ENCODE measurements around the gene CTDP1.

Gene CTDP1

GRCh38 chr18:79765491-79766245 is 86.1 kb downstream of the CTDP1 start:
- no peak for ATAC-seq
- no peak for DNase-seq

- no peak for DNase-seq
- ATAC-seq, result no peak
Measured at GRCh38 chr18:79766308-79766707, 86.7 kb downstream of the CTDP1 start.

DNA sequence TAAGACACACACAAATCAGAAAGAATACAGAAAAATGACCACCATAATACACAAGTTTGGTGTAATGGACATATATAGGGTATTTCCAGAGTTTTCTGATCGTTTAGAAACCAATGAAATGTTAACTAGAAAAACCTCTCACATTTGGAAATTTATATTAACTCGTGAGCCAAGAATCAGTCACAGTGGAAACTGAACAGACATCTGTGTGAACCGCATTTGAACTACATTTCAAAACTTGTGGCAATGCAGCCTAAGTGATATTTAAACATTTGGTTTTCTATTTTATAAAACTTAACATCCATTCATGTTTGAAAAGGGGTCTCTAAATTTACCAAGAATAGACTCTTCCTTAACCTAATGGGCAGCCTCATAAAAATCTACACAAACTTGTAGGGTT is 89.1 kb downstream of the CTDP1 start:
- no peak for ATAC-seq
- no peak for DNase-seq

- ATAC-seq (no peak), DNase-seq (no peak)
Measured at GRCh38 chr18:79769698-79770500, 90.3 kb downstream of the CTDP1 start.

DNA sequence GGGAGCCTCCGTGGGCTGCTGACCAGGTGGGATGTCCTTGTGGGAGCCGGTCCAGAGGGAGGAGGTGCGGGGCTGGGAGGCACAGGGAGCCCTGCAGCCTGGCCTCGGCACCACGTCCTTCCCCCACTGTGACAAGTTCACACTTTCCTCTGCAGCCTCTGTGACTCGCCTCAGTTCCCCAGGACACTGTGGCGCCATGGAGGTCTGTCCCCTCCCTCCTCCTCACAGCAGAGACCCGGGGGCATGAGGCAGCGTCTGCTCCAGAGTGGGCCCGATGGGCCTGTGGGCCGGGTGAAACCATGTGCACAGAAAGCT is 90.9 kb downstream of the CTDP1 start:
- ATAC-seq (no peak), DNase-seq (no peak)

GRCh38 chr18:79770826-79771225 is 91.2 kb downstream of the CTDP1 start:
- DNase-seq (no peak), ATAC-seq (no peak)

DNA sequence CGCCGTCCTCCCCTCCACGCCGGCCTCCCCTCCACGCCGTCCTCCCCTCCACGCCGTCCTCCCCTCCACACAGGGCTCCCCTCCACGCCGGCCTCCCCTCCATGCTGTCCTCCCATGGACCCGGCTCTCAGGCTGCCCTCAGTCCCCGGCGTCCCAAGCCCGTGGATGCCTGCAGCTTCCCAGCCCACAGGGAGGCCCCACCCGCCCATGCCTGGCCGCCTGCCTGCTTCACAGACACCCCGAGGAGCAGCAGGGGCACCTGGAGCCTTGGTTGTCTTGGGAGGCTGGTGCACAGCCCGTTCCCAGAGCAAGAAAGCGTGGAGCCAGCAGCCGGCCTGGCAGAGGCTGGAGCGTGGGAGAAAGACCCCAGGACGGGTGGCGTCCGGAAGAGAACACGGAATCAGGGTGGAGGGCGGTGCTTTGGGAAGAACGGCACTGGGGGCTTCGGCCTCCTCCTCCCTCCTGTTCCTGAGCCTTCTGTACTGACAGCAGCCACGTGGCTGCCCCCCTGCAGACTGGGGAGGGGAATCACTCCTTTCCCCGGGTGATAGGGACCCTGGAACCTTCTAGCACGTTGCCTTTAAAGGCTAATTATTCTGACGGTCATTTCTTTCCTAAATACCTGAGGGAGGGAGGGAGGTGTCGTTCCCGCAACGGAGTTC is 92.0 kb downstream of the CTDP1 start:
- DNase-seq, result no peak
- ATAC-seq, result no peak

- ATAC-seq (no peak), DNase-seq (no peak)
Measured at GRCh38 chr18:79772108-79772864, 92.7 kb downstream of the CTDP1 start.

GRCh38 chr18:79772865-79773696 is 93.5 kb downstream of the CTDP1 start:
- DNase-seq (no peak), ATAC-seq (no peak)

- no peak for DNase-seq
- no peak for ATAC-seq
Measured at GRCh38 chr18:79774111-79774510, 94.5 kb downstream of the CTDP1 start.

GRCh38 chr18:79775441-79776221 is 96.0 kb downstream of the CTDP1 start:
- ATAC-seq, result no peak
- DNase-seq, result no peak

DNA sequence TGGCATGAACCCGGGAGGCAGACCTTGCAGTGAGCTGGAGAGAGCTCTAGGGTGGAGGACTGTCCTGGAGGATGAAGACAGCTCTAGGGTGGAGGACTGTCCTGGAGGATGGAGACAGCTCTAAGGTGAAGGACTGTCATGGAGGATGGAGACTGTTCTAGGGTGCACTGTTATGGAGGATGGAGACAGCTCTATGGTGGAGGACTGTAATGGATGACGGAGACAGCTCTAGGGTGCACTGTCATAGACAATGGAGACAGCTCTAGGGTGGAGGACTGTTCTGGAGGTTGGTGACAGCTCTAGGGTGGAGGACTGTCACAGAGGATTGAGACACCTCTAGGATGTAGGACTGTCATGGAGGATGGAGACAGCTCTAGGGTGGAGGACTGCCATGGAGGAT is 97.1 kb downstream of the CTDP1 start:
- DNase-seq (no peak), ATAC-seq (no peak)

DNA sequence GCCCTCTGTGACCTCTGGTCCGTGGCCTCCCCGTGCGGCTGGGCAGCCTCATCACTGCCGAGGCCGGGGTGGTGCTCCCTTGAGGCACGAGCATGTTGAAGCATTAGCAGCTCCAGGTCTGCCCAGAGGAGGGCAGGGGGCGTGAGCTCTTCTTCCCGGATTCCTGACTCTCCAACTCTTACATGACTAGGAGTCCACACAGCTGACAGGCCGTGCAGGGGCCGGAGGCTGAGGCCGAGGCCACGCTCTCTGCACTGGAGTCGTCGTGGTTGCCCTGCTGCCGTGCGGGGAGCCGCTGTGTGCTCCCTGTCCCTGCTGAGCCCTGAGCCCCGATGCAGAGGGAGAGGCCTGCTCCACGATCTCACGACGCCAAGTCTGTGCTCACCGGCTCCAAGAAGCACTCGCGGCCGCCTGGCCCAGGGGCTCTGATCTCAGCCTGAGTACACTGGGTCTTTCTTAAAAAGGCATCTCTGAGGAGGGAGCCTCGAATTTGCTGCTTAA is 98.7 kb downstream of the CTDP1 start:
- DNase-seq (no peak), ATAC-seq (no peak)

DNA sequence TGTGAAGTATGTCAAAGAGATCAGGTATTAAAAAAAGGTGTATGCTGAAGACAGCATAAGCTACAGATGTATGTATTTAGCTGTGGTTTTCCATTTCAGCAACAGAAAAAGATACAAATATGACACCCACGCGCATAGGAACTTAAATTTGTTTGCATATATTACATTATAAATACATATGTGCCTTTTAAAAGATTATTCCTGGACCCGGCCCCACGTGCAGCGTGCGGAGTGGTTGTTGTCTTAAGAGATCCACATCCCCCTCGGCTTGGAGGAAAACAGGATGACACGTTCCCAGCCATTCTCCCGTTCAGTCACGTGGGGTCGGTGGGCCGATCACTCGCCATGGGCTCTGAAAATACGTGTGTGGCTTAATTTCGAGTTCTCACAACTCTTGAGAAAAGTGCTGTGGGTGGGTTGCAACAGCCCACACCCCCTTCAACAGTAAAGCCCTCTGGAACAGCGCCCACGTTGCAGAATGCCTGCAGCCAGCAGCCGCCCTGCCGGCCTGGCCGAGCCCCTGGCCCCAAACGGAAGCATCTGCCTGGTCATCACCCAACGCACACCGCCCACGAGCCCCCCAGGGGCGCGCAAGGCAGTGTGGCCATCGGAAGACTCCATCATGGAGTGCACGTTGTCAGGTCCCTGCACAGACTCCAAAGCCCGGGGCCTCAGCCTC is 99.6 kb downstream of the CTDP1 start:
- ATAC-seq, result no peak
- DNase-seq, result no peak

DNA sequence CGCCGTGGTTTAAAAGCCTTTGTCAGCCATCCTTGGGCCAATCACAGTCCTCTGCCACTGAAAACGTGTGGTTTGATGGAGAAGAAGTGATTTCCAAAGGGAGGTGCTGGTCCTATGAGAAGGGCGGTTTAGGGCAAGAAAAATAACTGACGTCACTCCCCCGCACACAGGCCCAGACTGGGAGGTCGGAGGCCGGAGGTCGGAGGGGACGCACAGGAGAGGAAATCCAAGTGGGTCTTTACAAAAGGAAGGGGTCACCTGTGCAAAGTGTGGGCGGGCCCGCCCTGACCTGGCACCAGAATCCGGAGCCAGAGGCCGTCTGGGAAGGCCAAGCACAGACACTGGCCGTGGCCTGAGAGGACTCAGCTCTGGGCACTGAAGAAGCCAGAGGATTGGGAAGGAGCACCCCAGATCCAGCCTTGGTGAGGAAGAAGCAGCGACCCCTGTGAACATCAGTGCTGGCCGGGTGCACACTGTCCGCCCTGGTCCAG is 100.1 kb downstream of the CTDP1 start:
- DNase-seq (no peak), ATAC-seq (no peak)

DNA sequence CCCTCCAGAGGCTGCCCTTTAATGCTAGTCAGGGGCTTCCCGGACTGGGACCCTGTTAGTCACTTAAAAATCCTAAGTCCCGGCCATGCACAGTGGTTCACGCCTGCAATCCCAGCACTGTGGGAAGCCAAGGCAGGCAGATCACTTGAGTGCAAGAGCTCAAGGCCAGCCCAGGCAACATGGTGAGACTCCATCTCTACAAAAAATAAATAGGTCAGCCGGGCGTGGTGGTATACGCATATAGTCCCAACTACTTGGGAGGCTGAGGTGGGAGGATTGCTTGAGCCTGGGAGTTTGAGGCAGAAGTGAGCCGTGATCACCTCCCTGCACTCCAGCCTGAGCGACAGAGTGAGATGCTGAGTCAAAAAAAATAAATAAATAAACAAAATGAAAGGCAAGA is 100.9 kb downstream of the CTDP1 start:
- no peak for DNase-seq

DNA sequence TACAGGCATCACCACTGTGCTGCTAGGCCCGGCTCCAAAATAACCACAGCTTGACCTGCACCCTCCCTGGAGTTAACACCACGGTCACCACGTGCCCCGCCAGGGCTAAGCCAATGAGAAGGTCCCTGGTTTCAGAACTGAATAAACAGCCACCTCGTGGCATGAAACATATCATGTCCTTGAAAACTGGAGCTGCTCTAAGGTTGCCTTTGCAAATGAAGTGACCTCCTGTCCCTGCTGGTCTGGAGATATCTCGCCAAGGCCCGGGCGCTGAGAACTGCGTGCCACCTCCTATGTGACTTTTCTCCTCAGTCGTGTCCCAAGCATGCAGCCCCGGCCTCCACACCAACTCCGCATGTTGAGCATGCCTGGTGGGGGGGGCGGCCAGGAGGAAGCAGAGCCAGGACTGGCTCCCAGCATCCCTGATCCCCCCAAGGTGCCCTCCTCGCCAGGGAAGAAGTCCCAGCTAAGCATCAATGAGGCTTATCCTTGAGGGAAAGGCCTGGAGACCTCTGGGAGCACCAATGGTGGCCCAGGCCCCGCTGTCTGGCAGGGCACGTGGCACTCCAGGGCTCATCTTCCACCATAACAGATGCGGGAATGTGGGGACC is 101.8 kb downstream of the CTDP1 start:
- ATAC-seq (no peak), DNase-seq (no peak)

More for the DNA sequence above, 100.9 kb downstream of the CTDP1 start:
- no peak for ATAC-seq

DNA sequence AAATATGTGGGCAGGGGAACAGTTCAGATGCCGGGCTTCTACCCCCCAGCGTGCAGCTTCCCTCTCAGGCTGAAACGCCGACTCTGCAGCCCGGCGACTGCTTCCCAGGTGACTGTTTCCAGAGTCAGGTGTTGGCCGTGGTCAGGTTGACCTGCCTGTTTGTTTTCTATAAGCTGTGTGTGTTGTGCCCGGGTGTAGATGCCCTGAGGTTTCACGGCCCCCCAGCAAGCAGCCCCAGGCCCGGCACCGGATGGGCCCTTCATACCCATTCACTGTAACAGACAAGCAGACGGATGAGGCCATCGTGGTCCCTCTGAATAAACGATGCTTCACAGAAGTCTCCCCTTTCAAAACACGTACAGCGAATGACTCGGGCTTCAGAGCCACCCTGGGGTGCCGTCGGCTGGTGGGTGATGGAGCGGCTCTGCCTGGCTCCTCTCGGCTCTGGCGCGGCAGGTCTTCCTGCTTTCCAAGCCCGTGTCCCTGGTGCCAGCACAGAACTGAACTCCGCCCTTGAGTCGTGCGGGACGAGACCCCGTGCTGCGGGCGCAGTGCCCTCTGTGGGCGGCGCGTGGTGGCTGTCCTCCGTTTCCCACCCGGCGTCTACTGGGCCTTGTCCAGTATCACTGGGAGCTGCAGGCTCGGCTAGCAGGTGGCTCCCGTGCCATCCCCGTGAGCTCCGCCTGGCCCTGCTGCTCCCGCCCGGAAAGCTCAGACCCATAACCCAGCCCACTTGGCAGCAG is 103.1 kb downstream of the CTDP1 start:
- DNase-seq (no peak), ATAC-seq (no peak)
